ENCODE measurements around the gene PCNX2. TPM values are rescaled to one million over a fixed set of nuclear protein-coding genes. Genes with fewer than 3 reads are reported as not detected.

Gene PCNX2
- total and polyA plus RNA-seq, 2 donors, result 7.7 to 10.0 TPM

GRCh38 chr1:232978815-232979214 is 316.7 kb downstream of the PCNX2 start:
- no peak overlapping the region for H3K27ac ChIP-seq (ENCODE audit: low read depth in 1 of 2, low read length in 1 of 2)
- H3K4me3 ChIP-seq (ENCODE audit: low read length in 2 of 2), result no peak overlapping the region
- H3K4me1 ChIP-seq (ENCODE audit: control insufficient read depth in 2 of 2, insufficient read depth in 2 of 2, low read length in 2 of 2), result peaks cover 3 to 6% of the 10 kb centered on the region in 2 donors
- WGBS, result 78% methylated on average over 4 of the region's 4 CpGs
- no peaks in the 10 kb centered on the region for H3K9me3 ChIP-seq (ENCODE audit: control insufficient read depth in 2 of 2, insufficient read depth in 1 of 2, low read length in 1 of 2)
- no peaks in the 10 kb centered on the region for H3K27me3 ChIP-seq (ENCODE audit: control insufficient read depth in 2 of 2, insufficient read depth in 1 of 2, low read length in 1 of 2)
- DNase-seq (ENCODE audit: low read depth in 6 of 9, low spot score in 9 of 9), result no peak
- peaks cover 10 to 47% of the 10 kb centered on the region in 2 donors for H3K36me3 ChIP-seq (ENCODE audit: control insufficient read depth in 2 of 2, insufficient read depth in 2 of 2, low read length in 1 of 2)

- peaks cover 3 to 6% of the 10 kb centered on the region in 2 donors for H3K4me1 ChIP-seq (ENCODE audit: control insufficient read depth in 2 of 2, insufficient read depth in 2 of 2, low read length in 2 of 2)
- H3K27ac ChIP-seq (ENCODE audit: low read depth in 1 of 2, low read length in 1 of 2), result peak overlapping the region in 1 of 2 donors; percentile 20
- no peaks in the 10 kb centered on the region for H3K27me3 ChIP-seq (ENCODE audit: control insufficient read depth in 2 of 2, insufficient read depth in 1 of 2, low read length in 1 of 2)
- peaks cover 10 to 50% of the 10 kb centered on the region in 2 donors for H3K36me3 ChIP-seq (ENCODE audit: control insufficient read depth in 2 of 2, insufficient read depth in 2 of 2, low read length in 1 of 2)
- no peaks in the 10 kb centered on the region for H3K9me3 ChIP-seq (ENCODE audit: control insufficient read depth in 2 of 2, insufficient read depth in 1 of 2, low read length in 1 of 2)
- H3K4me3 ChIP-seq (ENCODE audit: low read length in 2 of 2), result no peak overlapping the region
- WGBS, result 35% methylated on average over 8 of the region's 8 CpGs
- peak in 1 of 9 donors; percentile 49 for DNase-seq (ENCODE audit: low read depth in 6 of 9, low spot score in 9 of 9)
These were observed 317.4 kb downstream of the PCNX2 start for GRCh38 chr1:232978091-232978634.

GRCh38 chr1:232974971-232975370 is 320.6 kb downstream of the PCNX2 start:
- no peaks in the 10 kb centered on the region for H3K27me3 ChIP-seq (ENCODE audit: control insufficient read depth in 2 of 2, insufficient read depth in 1 of 2, low read length in 1 of 2)
- WGBS, result 96% methylated on average over 3 of the region's 3 CpGs
- H3K36me3 ChIP-seq (ENCODE audit: control insufficient read depth in 2 of 2, insufficient read depth in 2 of 2, low read length in 1 of 2), result peaks cover 25 to 78% of the 10 kb centered on the region in 2 donors
- H3K27ac ChIP-seq (ENCODE audit: low read depth in 1 of 2, low read length in 1 of 2), result no peak overlapping the region
- peaks cover 3 to 6% of the 10 kb centered on the region in 2 donors for H3K4me1 ChIP-seq (ENCODE audit: control insufficient read depth in 2 of 2, insufficient read depth in 2 of 2, low read length in 2 of 2)
- peaks cover 1 to 4% of the 10 kb centered on the region in 2 donors for H3K9me3 ChIP-seq (ENCODE audit: control insufficient read depth in 2 of 2, insufficient read depth in 1 of 2, low read length in 1 of 2)
- H3K4me3 ChIP-seq (ENCODE audit: low read length in 2 of 2), result no peak overlapping the region
- DNase-seq (ENCODE audit: low read depth in 6 of 9, low spot score in 9 of 9), result no peak

- Histone ChIP-seq H3K27me3 (ENCODE audit: control insufficient read depth in 2 of 2, insufficient read depth in 1 of 2, low read length in 1 of 2) (no peaks in the 10 kb centered on the region), H3K9me3 (ENCODE audit: control insufficient read depth in 2 of 2, insufficient read depth in 1 of 2, low read length in 1 of 2) (peaks cover 1 to 4% of the 10 kb centered on the region in 2 donors), H3K4me1 (ENCODE audit: control insufficient read depth in 2 of 2, insufficient read depth in 2 of 2, low read length in 2 of 2) (peaks cover 3 to 10% of the 10 kb centered on the region in 2 donors), H3K27ac (ENCODE audit: low read depth in 1 of 2, low read length in 1 of 2) (no peak overlapping the region), H3K4me3 (ENCODE audit: low read length in 2 of 2) (no peak overlapping the region), H3K36me3 (ENCODE audit: control insufficient read depth in 2 of 2, insufficient read depth in 2 of 2, low read length in 1 of 2) (peaks cover 29 to 82% of the 10 kb centered on the region in 2 donors)
- no peak for DNase-seq (ENCODE audit: low read depth in 6 of 9, low spot score in 9 of 9)
- WGBS, result 89% methylated on average over 2 of the region's 2 CpGs
These were observed 321.6 kb downstream of the PCNX2 start for GRCh38 chr1:232973652-232974611.

- no peak for DNase-seq (ENCODE audit: low read depth in 6 of 9, low spot score in 9 of 9)
- no peak overlapping the region for H3K27ac ChIP-seq (ENCODE audit: low read depth in 1 of 2, low read length in 1 of 2)
- 88% methylated on average over 4 of the region's 4 CpGs for WGBS
- peaks cover 0 to 10% of the 10 kb centered on the region in 2 donors for H3K4me1 ChIP-seq (ENCODE audit: control insufficient read depth in 2 of 2, insufficient read depth in 2 of 2, low read length in 2 of 2)
- no peaks in the 10 kb centered on the region for H3K27me3 ChIP-seq (ENCODE audit: control insufficient read depth in 2 of 2, insufficient read depth in 1 of 2, low read length in 1 of 2)
- H3K36me3 ChIP-seq (ENCODE audit: control insufficient read depth in 2 of 2, insufficient read depth in 2 of 2, low read length in 1 of 2), result peaks cover 22 to 87% of the 10 kb centered on the region in 2 donors
- H3K4me3 ChIP-seq (ENCODE audit: low read length in 2 of 2), result no peak overlapping the region
- H3K9me3 ChIP-seq (ENCODE audit: control insufficient read depth in 2 of 2, insufficient read depth in 1 of 2, low read length in 1 of 2), result peaks cover 1 to 4% of the 10 kb centered on the region in 2 donors
These were observed 325.0 kb downstream of the PCNX2 start for GRCh38 chr1:232970508-232970907.

- Histone ChIP-seq H3K27ac (ENCODE audit: low read depth in 1 of 2, low read length in 1 of 2) (no peak overlapping the region), H3K9me3 (ENCODE audit: control insufficient read depth in 2 of 2, insufficient read depth in 1 of 2, low read length in 1 of 2) (peaks cover 1 to 4% of the 10 kb centered on the region in 2 donors), H3K36me3 (ENCODE audit: control insufficient read depth in 2 of 2, insufficient read depth in 2 of 2, low read length in 1 of 2) (peaks cover 22 to 85% of the 10 kb centered on the region in 2 donors), H3K27me3 (ENCODE audit: control insufficient read depth in 2 of 2, insufficient read depth in 1 of 2, low read length in 1 of 2) (no peaks in the 10 kb centered on the region), H3K4me1 (ENCODE audit: control insufficient read depth in 2 of 2, insufficient read depth in 2 of 2, low read length in 2 of 2) (peaks cover 0 to 17% of the 10 kb centered on the region in 2 donors), H3K4me3 (ENCODE audit: low read length in 2 of 2) (no peak overlapping the region)
- WGBS, result 96% methylated on average over 5 of the region's 5 CpGs
- DNase-seq (ENCODE audit: low read depth in 6 of 9, low spot score in 9 of 9), result no peak
These were observed 325.7 kb downstream of the PCNX2 start for GRCh38 chr1:232969799-232970198.

GRCh38 chr1:232968965-232969364 is 326.6 kb downstream of the PCNX2 start:
- peaks cover 22 to 86% of the 10 kb centered on the region in 2 donors for H3K36me3 ChIP-seq (ENCODE audit: control insufficient read depth in 2 of 2, insufficient read depth in 2 of 2, low read length in 1 of 2)
- H3K4me1 ChIP-seq (ENCODE audit: control insufficient read depth in 2 of 2, insufficient read depth in 2 of 2, low read length in 2 of 2), result peaks cover 0 to 18% of the 10 kb centered on the region in 2 donors
- peaks cover 1 to 4% of the 10 kb centered on the region in 2 donors for H3K9me3 ChIP-seq (ENCODE audit: control insufficient read depth in 2 of 2, insufficient read depth in 1 of 2, low read length in 1 of 2)
- WGBS, result 28% methylated on average over 3 of the region's 3 CpGs
- no peak overlapping the region for H3K27ac ChIP-seq (ENCODE audit: low read depth in 1 of 2, low read length in 1 of 2)
- no peak for DNase-seq (ENCODE audit: low read depth in 6 of 9, low spot score in 9 of 9)
- H3K4me3 ChIP-seq (ENCODE audit: low read length in 2 of 2), result no peak overlapping the region
- H3K27me3 ChIP-seq (ENCODE audit: control insufficient read depth in 2 of 2, insufficient read depth in 1 of 2, low read length in 1 of 2), result no peaks in the 10 kb centered on the region

- Histone ChIP-seq H3K27ac (ENCODE audit: low read depth in 1 of 2, low read length in 1 of 2) (no peak overlapping the region), H3K36me3 (ENCODE audit: control insufficient read depth in 2 of 2, insufficient read depth in 2 of 2, low read length in 1 of 2) (peaks cover 22 to 80% of the 10 kb centered on the region in 2 donors), H3K9me3 (ENCODE audit: control insufficient read depth in 2 of 2, insufficient read depth in 1 of 2, low read length in 1 of 2) (peaks cover 1 to 4% of the 10 kb centered on the region in 2 donors), H3K4me3 (ENCODE audit: low read length in 2 of 2) (no peak overlapping the region), H3K27me3 (ENCODE audit: control insufficient read depth in 2 of 2, insufficient read depth in 1 of 2, low read length in 1 of 2) (no peaks in the 10 kb centered on the region), H3K4me1 (ENCODE audit: control insufficient read depth in 2 of 2, insufficient read depth in 2 of 2, low read length in 2 of 2) (peaks cover 0 to 18% of the 10 kb centered on the region in 2 donors)
- DNase-seq (ENCODE audit: low read depth in 6 of 9, low spot score in 9 of 9), result no peak
- 88% methylated on average over 5 of the region's 5 CpGs for WGBS
These were observed 327.1 kb downstream of the PCNX2 start for GRCh38 chr1:232968391-232968790.

- H3K4me3 ChIP-seq (ENCODE audit: low read length in 2 of 2), result no peak overlapping the region
- no peaks in the 10 kb centered on the region for H3K9me3 ChIP-seq (ENCODE audit: control insufficient read depth in 2 of 2, insufficient read depth in 1 of 2, low read length in 1 of 2)
- peaks cover 18 to 63% of the 10 kb centered on the region in 2 donors for H3K36me3 ChIP-seq (ENCODE audit: control insufficient read depth in 2 of 2, insufficient read depth in 2 of 2, low read length in 1 of 2)
- peaks cover 0 to 22% of the 10 kb centered on the region in 2 donors for H3K4me1 ChIP-seq (ENCODE audit: control insufficient read depth in 2 of 2, insufficient read depth in 2 of 2, low read length in 2 of 2)
- 92% methylated on average over 4 of the region's 4 CpGs for WGBS
- no peak for DNase-seq (ENCODE audit: low read depth in 6 of 9, low spot score in 9 of 9)
- no peak overlapping the region for H3K27ac ChIP-seq (ENCODE audit: low read depth in 1 of 2, low read length in 1 of 2)
- H3K27me3 ChIP-seq (ENCODE audit: control insufficient read depth in 2 of 2, insufficient read depth in 1 of 2, low read length in 1 of 2), result no peaks in the 10 kb centered on the region
These were observed 328.9 kb downstream of the PCNX2 start for GRCh38 chr1:232966663-232967062.

Data from thymus (tissue), 11 donors.